GM23338 (cell line): Measurements from ENCODE around the gene ZEB2.

Experiments
- EZH2 ChIP-seq: fragments of 200-600 bp; sonication (generic); IDR thresholded peaks from one replicate; pipeline ENCODE4 v1.8.0; 2017; ENCODE audit warnings: antibody characterized with exemption, mild to moderate bottlenecking, low read depth; ENCODE audit not compliant: unreplicated experiment
- POLR2AphosphoS5 ChIP-seq: IDR thresholded peaks from 2 replicates; pipeline ENCODE4 v1.6.1; 2016; ENCODE audit warnings: antibody characterized with exemption, low read depth

DNA sequence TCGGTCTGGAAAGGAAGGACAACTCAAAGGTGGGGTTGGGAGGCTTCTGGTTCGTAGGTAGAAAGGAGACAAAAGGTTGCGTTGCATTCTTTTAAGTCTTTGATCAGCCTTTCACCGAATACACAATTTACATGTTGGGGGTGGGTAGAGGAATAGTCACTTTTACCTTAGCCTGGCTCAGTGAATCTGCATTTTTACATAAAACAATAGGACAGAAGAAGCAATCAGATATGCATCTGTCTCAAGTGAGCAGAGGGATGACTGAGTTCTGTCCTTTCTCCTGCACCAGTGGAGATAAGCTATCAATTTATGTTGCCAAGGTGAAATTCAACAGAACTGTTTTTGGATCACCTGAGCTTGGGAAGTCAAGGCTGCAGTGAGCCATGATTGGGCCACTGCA, 173.7 kb downstream of the ZEB2 start:
- TF ChIP-seq POLR2AphosphoS5 = no peak
- no peak for TF ChIP-seq EZH2
